Activated CD4-positive, alpha-beta T cell treated with anti-CD3 and anti-CD28 coated beads for 36 hours (primary cell): ENCODE data around the gene PIK3CA. TPM values are rescaled to one million over a fixed set of nuclear protein-coding genes. Genes with fewer than 3 reads are reported as not detected.
A peak's percentile ranks its signal among the peaks of the same experiment; 100 is the strongest.
"Not testable (repeated sequence)": the region's sequence is repeated elsewhere in the genome, so short reads cannot be mapped to it uniquely, and the experiment has no call there.

Source experiments
- ATAC-seq: fragments of 200-7000 bp; cut with Tn5 transposase; one replicate; pipeline ENCODE4 v1.10.0; 2021; ENCODE audit warnings: mild to moderate bottlenecking, moderate library complexity
- CTCF ChIA-PET: fragments of 350-600 bp; sonication (Branson Sonifier 250); formaldehyde crosslinking; loops from one replicate; lab custom pipeline; 2021; ENCODE audit warnings: antibody characterized with exemption; lab: Charles Lee
- POLR2A ChIA-PET: fragments of 350-600 bp; sonication (Branson Sonifier 250); formaldehyde crosslinking; loops from one replicate; lab custom pipeline; 2021; ENCODE audit warnings: antibody characterized with exemption, inconsistent platforms; lab: Charles Lee
- DNase-seq: peaks from one replicate; pipeline ENCODE4 v3.0.0-alpha.2; 2020
- H3K27ac Mint-ChIP-seq: one replicate; pipeline ENCODE4 v1.8.0; 2021; ENCODE audit warnings: mixed read lengths
- H3K27me3 Mint-ChIP-seq: one replicate; pipeline ENCODE4 v1.8.0; 2021; ENCODE audit warnings: mixed read lengths
- H3K36me3 Mint-ChIP-seq: one replicate; pipeline ENCODE4 v1.8.0; 2021; ENCODE audit warnings: low read depth, mixed read lengths
- H3K4me1 Mint-ChIP-seq: one replicate; pipeline ENCODE4 v1.8.0; 2021; ENCODE audit warnings: mixed read lengths
- H3K4me3 Mint-ChIP-seq: one replicate; pipeline ENCODE4 v1.8.0; 2021; ENCODE audit warnings: mild to moderate bottlenecking, moderate library complexity, mixed read lengths
- H3K9me3 Mint-ChIP-seq: one replicate; pipeline ENCODE4 v1.8.0; 2021; ENCODE audit warnings: low read depth, mixed read lengths
- intact Hi-C, 2 experiments: fragments of 100-400 bp; cut with DNase I in 1 of 2; cut with micrococcal nuclease in 1 of 2; formaldehyde crosslinking; loops; one replicate each; pipeline versions ENCODE4 v1.14.2 to v1.15.1; 2022 to 2024; cut with DNase I, micrococcal nuclease
- total RNA-seq, 2 experiments: library from RNA; stranded (reverse); gene quantifications; one replicate each; pipeline ENCODE4 v1.2.3, GENCODE V29; 2021

Gene PIK3CA
- total RNA-seq, 2 experiments from 2014 or later: 15.5 to 17.7 TPM

DNA sequence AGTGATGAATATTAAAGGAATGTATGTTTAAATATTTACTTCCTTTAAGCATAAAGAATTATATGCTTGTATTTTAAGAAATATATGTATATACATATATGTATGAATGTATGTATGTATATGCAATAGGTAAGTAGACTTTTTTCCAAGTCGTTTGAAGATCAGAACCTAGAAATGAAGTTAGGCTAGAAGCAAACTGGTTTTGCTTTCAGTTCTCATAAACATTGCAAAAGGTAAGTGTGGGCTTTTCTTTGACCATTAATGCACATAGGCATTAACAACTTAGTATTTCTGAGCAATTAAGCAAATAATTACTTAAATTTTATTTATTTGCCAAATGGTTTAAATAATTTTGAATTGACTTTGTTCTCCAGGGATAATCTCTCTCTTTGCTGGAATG lies 92.1 kb downstream of the PIK3CA start:
- H3K36me3 Mint-ChIP-seq, ATAC-seq, H3K4me1 Mint-ChIP-seq, H3K4me3 Mint-ChIP-seq, H3K27ac Mint-ChIP-seq, H3K27me3 Mint-ChIP-seq, intact Hi-C loops, CTCF ChIA-PET, H3K9me3 Mint-ChIP-seq, DNase-seq, POLR2A ChIA-PET: not testable (repeated sequence)

DNA sequence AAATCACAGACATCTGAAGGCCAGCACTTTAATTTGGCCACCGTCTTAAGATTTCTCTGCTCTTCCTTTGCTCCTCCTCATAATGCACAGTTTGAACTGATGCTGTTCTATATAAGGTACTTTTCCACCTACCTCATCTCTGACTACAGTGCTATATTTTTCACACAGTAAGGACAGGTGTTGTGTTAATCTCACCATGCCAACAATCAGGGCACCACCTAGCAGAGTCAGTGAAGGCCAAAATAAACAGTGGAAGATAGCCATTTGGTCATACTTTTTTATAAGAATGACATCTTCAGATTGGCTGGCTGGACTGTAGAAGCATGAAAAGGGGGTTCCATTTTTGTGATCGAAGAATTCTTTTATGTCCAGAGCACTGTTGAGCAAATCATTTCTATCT lies 94.7 kb downstream of the PIK3CA start:
- CTCF ChIA-PET, H3K4me1 Mint-ChIP-seq, ATAC-seq, H3K4me3 Mint-ChIP-seq, H3K27me3 Mint-ChIP-seq, H3K27ac Mint-ChIP-seq, intact Hi-C loops, DNase-seq, H3K9me3 Mint-ChIP-seq, POLR2A ChIA-PET, H3K36me3 Mint-ChIP-seq: not testable (repeated sequence)

DNA sequence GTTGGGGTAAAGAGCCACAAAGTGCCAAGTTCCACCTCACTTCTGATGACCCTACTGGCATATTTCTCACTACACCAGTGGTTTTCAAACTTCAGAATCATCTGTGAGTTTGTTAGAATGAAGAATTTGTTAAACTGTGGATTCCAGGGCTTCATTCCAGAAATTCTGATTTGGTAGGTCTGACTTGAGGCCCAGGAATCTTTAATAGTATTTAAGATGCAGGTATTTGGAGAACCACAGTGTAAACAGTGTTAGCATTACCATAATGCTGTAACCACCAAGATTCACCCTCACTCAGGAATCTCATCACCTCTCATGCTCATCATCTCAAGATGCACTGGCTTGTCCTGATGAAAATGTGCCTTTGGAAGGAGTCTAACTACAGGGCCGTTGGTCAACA lies 96.7 kb downstream of the PIK3CA start:
- ChIA-PET POLR2A (no interaction called here), CTCF (no interaction called here)
- no peaks in the 10 kb centered on the region for H3K27me3 Mint-ChIP-seq
- DNase-seq: no peak
- H3K27ac Mint-ChIP-seq: no peak overlapping the region
- no peaks in the 10 kb centered on the region for H3K4me1 Mint-ChIP-seq
- no peaks in the 10 kb centered on the region for H3K9me3 Mint-ChIP-seq
- no peaks in the 10 kb centered on the region for H3K36me3 Mint-ChIP-seq
- ATAC-seq: no peak
- intact Hi-C loops: no loop called here
- no peak overlapping the region for H3K4me3 Mint-ChIP-seq

DNA sequence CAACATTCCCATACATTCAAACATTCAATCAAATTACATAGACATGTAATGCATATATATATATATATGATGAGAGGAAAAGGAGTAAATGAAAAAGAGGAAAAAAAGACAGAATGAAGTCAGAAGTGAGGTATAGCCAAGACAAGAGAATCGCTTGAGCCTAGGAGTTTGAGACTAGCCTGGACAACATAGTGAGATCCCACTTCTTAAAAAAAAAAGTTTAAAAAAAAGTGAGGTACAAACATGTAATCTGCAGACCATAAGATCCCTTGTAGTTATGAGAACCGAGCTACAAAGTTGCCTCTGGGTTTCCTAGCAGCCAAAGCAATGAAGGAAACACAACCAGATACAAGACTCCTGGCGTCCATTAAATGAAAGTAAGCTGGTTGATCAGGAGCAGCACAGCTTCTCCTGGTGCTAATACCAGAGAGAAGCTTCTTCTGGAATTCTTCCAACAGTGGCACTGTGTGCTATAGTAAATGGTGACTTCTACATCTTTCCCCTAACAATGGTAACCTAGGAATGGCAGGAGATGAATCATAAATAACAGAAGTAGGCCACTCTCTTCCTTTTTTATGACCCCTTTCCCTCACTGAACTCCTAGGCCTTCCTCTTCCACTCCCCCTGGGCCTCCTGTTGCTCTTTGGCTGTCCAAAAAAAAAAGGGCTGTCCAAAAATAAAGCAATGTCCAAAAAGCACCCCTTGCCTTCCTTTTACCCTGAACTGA lies 99.3 kb downstream of the PIK3CA start:
- DNase-seq (no peak), ATAC-seq (no peak)
- intact Hi-C loops: no loop called here
- Mint-ChIP-seq H3K27me3 (no peaks in the 10 kb centered on the region), H3K36me3 (no peaks in the 10 kb centered on the region), H3K4me3 (no peak overlapping the region), H3K27ac (no peak overlapping the region), H3K9me3 (no peaks in the 10 kb centered on the region), H3K4me1 (no peaks in the 10 kb centered on the region)
- ChIA-PET POLR2A (no interaction called here), CTCF (interaction anchor here (1.0 kb wide), 1 partner anchor 32 kb away, joined by 5 read pairs; no protein-coding TSS in a partner anchor)

DNA sequence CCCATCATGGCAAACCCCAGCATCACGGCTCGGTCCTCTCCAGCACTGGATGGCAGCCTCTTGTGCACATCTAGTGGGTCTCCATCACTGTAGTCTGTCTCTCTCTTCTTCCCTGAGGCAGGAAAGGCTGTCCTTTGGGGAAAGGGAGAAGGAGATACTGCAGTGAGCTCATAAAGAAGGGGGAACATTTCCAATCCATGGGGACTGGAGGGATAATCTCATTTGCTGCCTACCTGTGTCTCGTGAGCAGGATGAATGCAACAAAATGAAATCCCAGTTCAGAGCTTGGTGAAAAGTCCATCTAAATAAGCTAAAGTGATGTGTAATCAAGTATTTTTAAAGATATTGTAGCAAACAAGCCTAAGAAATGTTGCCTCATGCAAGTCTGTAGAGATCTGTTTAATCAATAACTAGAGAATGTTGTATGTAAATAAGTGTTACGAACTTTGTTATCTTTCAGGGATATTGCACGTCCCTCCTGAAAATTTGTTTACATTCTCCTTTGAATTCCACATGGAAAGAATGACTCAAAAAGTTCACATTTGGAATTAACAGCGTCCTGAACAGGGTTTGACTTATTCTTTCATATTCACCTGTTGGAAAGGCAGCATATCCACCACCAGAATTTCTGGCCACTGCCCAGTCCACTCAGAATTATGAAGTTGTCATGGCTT lies 102.8 kb downstream of the PIK3CA start, which contains the start of gene KCNMB3:
TSS of gene KCNMB3 (minus strand) at position 312 of the 674 bp plus-strand sequence. CDS start at position 188, 124 bp downstream.
- POLR2A ChIA-PET: no interaction called here
- H3K27me3 Mint-ChIP-seq: no peaks in the 10 kb centered on the region
- ATAC-seq: no peak
- DNase-seq: no peak
- no peaks in the 10 kb centered on the region for H3K9me3 Mint-ChIP-seq
- intact Hi-C loops: no loop called here
- no peaks in the 10 kb centered on the region for H3K36me3 Mint-ChIP-seq
- no peak within 1 kb of the TSS for H3K4me3 Mint-ChIP-seq
- no peak within 1 kb of the TSS for H3K27ac Mint-ChIP-seq
- CTCF ChIA-PET: no interaction called here
- no peaks in the 10 kb centered on the region for H3K4me1 Mint-ChIP-seq

DNA sequence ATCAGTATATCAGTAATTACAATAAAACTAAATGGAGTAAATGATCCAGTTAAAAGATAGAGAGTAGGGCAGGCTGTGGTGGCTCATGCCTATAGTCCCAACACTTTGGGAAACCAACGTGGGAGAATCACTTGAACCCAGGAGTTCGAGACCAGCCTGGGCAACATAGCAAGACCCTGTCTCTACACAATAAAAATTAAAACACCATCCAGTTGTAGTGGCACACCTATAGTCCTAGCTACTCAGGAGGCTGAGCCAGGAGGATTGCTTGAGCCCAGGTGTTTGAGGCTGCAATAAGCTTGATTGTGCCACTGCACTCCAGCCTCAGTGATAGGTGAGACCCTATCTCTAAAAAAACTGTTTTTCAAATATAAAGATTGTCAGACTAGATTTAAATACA lies 108.7 kb downstream of the PIK3CA start:
- Mint-ChIP-seq H3K27me3 (no peaks in the 10 kb centered on the region), H3K4me3 (no peak overlapping the region), H3K9me3 (peaks cover 11% of the 10 kb centered on the region), H3K4me1 (peaks cover 10% of the 10 kb centered on the region), H3K27ac (no peak overlapping the region), H3K36me3 (peaks cover 2% of the 10 kb centered on the region)
- ChIA-PET POLR2A (no interaction called here), CTCF (no interaction called here)
- intact Hi-C loops: no loop called here
- no peak for DNase-seq
- no peak for ATAC-seq

DNA sequence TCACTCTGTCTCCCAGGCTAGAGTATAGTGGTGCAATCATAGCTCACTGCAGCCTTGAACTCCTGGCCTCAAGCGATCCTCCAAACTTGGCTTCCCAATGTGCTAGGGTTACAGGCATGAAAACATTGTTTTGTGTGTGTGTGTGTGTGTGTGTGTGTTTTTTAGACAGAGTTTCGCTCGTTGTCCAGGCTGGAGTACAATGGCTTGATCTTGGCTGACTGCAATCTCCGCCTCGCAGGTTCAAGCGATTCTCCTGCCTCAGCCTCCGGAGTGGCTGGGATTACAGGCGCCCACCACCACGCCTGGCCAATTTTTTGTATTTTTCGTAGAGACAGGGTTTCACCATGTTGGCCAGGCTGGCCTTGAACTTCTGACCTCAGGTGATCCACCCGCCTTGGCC lies 109.6 kb downstream of the PIK3CA start:
- H3K27ac Mint-ChIP-seq, H3K27me3 Mint-ChIP-seq, ATAC-seq, intact Hi-C loops, H3K4me3 Mint-ChIP-seq, POLR2A ChIA-PET, DNase-seq, H3K36me3 Mint-ChIP-seq, H3K4me1 Mint-ChIP-seq, CTCF ChIA-PET: not testable (repeated sequence)
- peaks cover 11% of the 10 kb centered on the region for H3K9me3 Mint-ChIP-seq

DNA sequence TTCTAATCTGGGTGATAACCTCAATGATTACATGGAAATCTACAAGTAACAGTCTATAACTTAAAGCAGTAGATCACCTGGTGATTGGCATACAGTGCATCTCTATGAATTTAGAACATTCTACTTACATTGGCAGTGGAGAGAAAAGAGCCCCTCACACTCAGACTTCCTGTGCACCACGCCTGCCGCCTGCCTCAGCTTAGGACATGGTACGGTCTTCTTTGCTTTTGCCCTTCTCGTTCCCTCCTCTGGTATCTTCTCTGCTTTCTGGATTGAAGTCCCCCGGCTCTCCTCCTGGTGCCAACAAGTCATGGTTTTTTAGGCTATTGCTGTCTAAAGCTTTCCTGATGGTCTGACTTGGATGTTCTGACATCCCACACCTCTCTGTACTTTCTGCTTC lies 110.7 kb downstream of the PIK3CA start:
- H3K27me3 Mint-ChIP-seq: no peaks in the 10 kb centered on the region
- ChIA-PET POLR2A (no interaction called here), CTCF (no interaction called here)
- DNase-seq: no peak
- ATAC-seq: no peak
- H3K4me1 Mint-ChIP-seq: peaks cover 10% of the 10 kb centered on the region
- peaks cover 2% of the 10 kb centered on the region for H3K36me3 Mint-ChIP-seq
- no peak overlapping the region for H3K4me3 Mint-ChIP-seq
- peaks cover 11% of the 10 kb centered on the region for H3K9me3 Mint-ChIP-seq
- intact Hi-C loops: no loop called here
- H3K27ac Mint-ChIP-seq: no peak overlapping the region

DNA sequence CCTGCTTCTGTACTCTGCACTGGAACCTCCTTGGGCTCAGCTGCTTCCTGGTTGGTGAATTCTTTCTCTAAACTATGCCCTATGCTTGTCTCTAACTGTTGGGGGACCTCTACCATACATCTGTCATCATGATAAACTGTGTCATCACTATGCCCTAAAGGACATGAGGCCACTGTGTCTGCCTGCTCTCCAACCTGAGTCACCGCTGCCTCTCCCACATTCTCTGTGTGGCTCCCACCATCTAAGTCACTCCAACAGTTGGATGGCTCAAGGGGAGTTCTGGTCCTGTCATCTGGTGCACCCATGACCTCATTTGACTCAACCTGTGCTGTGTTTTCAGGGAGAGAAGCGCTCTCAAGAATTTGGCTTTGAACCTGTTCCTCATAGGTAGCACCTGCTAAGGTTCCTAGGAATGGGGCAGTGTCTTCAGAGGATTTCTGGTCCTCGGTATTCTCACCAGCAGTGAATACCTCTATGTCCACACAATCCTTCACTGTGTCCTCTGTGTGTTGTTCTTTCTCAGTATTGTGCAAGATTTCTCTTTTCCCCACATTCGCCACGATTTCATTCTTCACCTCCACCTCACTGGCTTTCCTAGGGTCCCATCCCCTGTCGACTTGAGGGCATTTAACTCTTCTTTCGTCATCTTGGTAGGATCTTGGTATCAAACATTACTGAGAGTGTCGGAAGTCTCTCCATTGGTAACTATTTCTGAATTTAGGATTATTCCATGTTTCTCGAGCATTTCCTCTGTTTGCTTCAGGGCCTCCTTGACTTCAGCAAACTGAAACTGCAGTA lies 112.0 kb downstream of the PIK3CA start:
- intact Hi-C loops: loop anchor here in 1 of 2 experiments (2.0 to 5.0 kb wide), 2 partner anchors 57 to 111 kb away; partner anchors contain the start of gene PIK3CA
- H3K4me3 Mint-ChIP-seq: peak overlapping the region; percentile 32
- H3K36me3 Mint-ChIP-seq, H3K4me1 Mint-ChIP-seq, POLR2A ChIA-PET, H3K27me3 Mint-ChIP-seq: not testable (repeated sequence)
- DNase-seq: peak; percentile 32
- peak overlapping the region; percentile 7 for H3K27ac Mint-ChIP-seq
- peaks cover 11% of the 10 kb centered on the region for H3K9me3 Mint-ChIP-seq
- peak; percentile 43 for ATAC-seq
- CTCF ChIA-PET: interaction anchor here (1.4 kb wide), 2 partner anchors 12 to 61 kb away, joined by 3 to 4 read pairs; no protein-coding TSS in a partner anchor

DNA sequence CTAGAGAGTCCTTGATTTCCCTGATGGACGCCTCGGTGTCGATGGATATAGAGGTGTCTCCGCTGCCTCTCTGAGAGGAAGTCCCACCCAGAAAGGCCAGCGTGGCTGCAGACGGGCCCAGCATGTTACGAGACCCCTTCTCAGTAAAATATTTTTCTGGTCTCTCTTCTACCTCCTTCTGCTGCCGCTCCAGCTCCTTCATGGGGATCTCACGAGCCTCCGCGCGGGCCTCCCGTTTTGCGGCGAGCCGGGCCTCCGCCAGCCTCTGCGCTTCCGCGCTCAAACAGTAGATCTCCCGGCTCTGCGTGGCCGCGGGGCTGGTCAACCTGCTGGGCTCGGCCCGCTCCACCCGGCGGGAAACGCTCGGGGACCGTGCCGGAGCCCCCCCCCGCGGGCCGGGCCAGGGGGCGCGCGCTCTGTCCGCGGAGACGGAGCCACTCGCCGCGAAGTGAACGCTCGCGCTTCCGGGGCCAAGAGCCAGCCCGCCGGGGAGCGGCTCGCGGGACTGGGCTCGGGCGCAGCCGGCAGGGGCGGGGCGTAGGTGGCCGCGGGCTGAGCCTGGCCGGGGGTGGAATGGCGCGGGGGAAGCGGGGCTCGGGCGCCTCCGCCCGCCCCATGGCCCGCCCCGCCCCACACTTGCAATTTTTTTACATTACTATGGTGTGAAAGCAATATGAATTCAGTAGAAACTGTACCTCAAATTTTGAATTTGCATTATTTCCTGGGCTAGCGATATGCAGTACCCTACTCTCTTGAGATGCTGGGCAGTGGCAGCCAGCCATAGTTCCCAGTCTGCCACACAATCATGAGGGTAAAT lies 113.0 kb downstream of the PIK3CA start:
- H3K4me3 Mint-ChIP-seq: peak overlapping the region; percentile 64
- ChIA-PET POLR2A (no interaction called here), CTCF (interaction anchor here (1.4 to 1.8 kb wide), 4 partner anchors 11 to 246 kb away, joined by 3 to 4 read pairs (median 4); no protein-coding TSS in a partner anchor)
- H3K36me3 Mint-ChIP-seq: peaks cover 2% of the 10 kb centered on the region
- peaks cover 11% of the 10 kb centered on the region for H3K9me3 Mint-ChIP-seq
- DNase-seq (peak; percentile 80), ATAC-seq (peak; percentile 93)
- peaks cover 10% of the 10 kb centered on the region for H3K4me1 Mint-ChIP-seq
- intact Hi-C loops: loop anchor here (1.0 to 5.0 kb wide), 3 partner anchors 56 to 113 kb away; partner anchors contain the start of gene PIK3CA (in 2 of the 2)
- no peak overlapping the region for H3K27ac Mint-ChIP-seq
- H3K27me3 Mint-ChIP-seq: no peaks in the 10 kb centered on the region
